H9 (cell line): ENCODE results near the gene CSTF2. TPM values are rescaled to one million over a fixed set of nuclear protein-coding genes. Genes with fewer than 3 reads are reported as not detected.
"Not testable (repeated sequence)": the region's sequence is repeated elsewhere in the genome, so short reads cannot be mapped to it uniquely, and the experiment has no call there.

Experiments used
- DNase-seq: peaks from one replicate; pipeline ENCODE4 v3.0.0-alpha.2; 2017
- H2AFZ ChIP-seq: one replicate; pipeline ENCODE4 v1.6.1; 2013; ENCODE audit warnings: mild to moderate bottlenecking, low read length, control low read depth, moderate library complexity
- H2AK5ac ChIP-seq: 2 replicates; pipeline ENCODE4 v1.6.1; 2013; ENCODE audit warnings: low read length, control low read depth, mixed read lengths; ENCODE audit not compliant: insufficient read length
- H2BK120ac ChIP-seq: one replicate; pipeline ENCODE4 v1.6.1; 2013; ENCODE audit warnings: low read depth, mild to moderate bottlenecking, low read length, control low read depth, inconsistent platforms; ENCODE audit not compliant: poor library complexity, severe bottlenecking
- H2BK12ac ChIP-seq: 2 replicates; pipeline ENCODE4 v1.6.1; 2013; ENCODE audit warnings: low read length, control low read depth, mixed read lengths, low read depth; ENCODE audit not compliant: insufficient read length
- H2BK15ac ChIP-seq: 2 replicates; pipeline ENCODE4 v1.6.1; 2013; ENCODE audit warnings: low read depth, low read length, control low read depth
- H2BK20ac ChIP-seq: one replicate; pipeline ENCODE4 v1.6.1; 2013; ENCODE audit warnings: low read depth, mild to moderate bottlenecking, low read length, control low read depth, inconsistent platforms; ENCODE audit not compliant: poor library complexity, severe bottlenecking
- H2BK5ac ChIP-seq: 2 replicates; pipeline ENCODE4 v1.6.1; 2013; ENCODE audit warnings: low read length, control low read depth, mixed read lengths; ENCODE audit not compliant: insufficient read length
- H3K14ac ChIP-seq: 2 replicates; pipeline ENCODE4 v1.6.1; 2013; ENCODE audit warnings: low read length, control low read depth; ENCODE audit not compliant: insufficient read depth
- H3K18ac ChIP-seq: 2 replicates; pipeline ENCODE4 v1.6.1; 2013; ENCODE audit warnings: low read depth, mild to moderate bottlenecking, mixed read lengths, low read length, control low read depth; ENCODE audit not compliant: insufficient read length
- H3K23ac ChIP-seq: 2 replicates; pipeline ENCODE4 v1.6.1; 2013; ENCODE audit warnings: low read length, control low read depth, mixed read lengths, low read depth; ENCODE audit not compliant: insufficient read length
- H3K23me2 ChIP-seq: 2 replicates; pipeline ENCODE4 v1.6.1; 2013; ENCODE audit warnings: low read depth, mild to moderate bottlenecking, mixed read lengths, low read length, control low read depth; ENCODE audit not compliant: insufficient read length, poor library complexity, severe bottlenecking
- H3K27ac ChIP-seq: 2 replicates; pipeline ENCODE4 v1.5.1; 2013; ENCODE audit warnings: low read length, control low read depth, mixed read lengths, low read depth; ENCODE audit not compliant: insufficient read length
- H3K27me3 ChIP-seq: 2 replicates; pipeline ENCODE4 v1.6.1; 2013; ENCODE audit warnings: low read length, control low read depth, inconsistent platforms; ENCODE audit not compliant: insufficient read depth
- H3K4ac ChIP-seq: 2 replicates; pipeline ENCODE4 v1.6.1; 2013; ENCODE audit warnings: low read depth, mild to moderate bottlenecking, control low read depth, inconsistent platforms, low read length, moderate library complexity
- H3K4me1 ChIP-seq: 2 replicates; pipeline ENCODE4 v1.6.1; 2013; ENCODE audit warnings: low read length, control low read depth, inconsistent platforms; ENCODE audit not compliant: insufficient read depth
- H3K4me2 ChIP-seq: 2 replicates; pipeline ENCODE4 v1.6.1; 2013; ENCODE audit warnings: low read length, control low read depth, mixed read lengths; ENCODE audit not compliant: insufficient read length, insufficient read depth
- H3K56ac ChIP-seq: 2 replicates; pipeline ENCODE4 v1.6.1; 2013; ENCODE audit warnings: low read depth, mild to moderate bottlenecking, mixed read lengths, low read length, control low read depth; ENCODE audit not compliant: insufficient read length
- H3K79me1 ChIP-seq: 2 replicates; pipeline ENCODE4 v1.6.1; 2013; ENCODE audit warnings: low read depth, mild to moderate bottlenecking, moderate library complexity, low read length, control low read depth, inconsistent platforms; ENCODE audit not compliant: insufficient read depth, poor library complexity, severe bottlenecking
- H3K79me2 ChIP-seq: 2 replicates; pipeline ENCODE4 v1.6.1; 2013; ENCODE audit warnings: low read length, control low read depth, inconsistent platforms; ENCODE audit not compliant: insufficient read depth
- H3K9ac ChIP-seq: 2 replicates; pipeline ENCODE4 v1.6.1; 2013; ENCODE audit warnings: low read length, control low read depth, mixed read lengths; ENCODE audit not compliant: insufficient read length; ENCODE audit errors: extremely low read depth
- H3K9me3 ChIP-seq: one replicate; pipeline ENCODE4 v1.6.1; 2013; ENCODE audit warnings: low read depth, low read length, inconsistent platforms; ENCODE audit not compliant: control insufficient read depth
- H3T11ph ChIP-seq: one replicate; pipeline ENCODE4 v1.6.1; 2013; ENCODE audit warnings: mild to moderate bottlenecking, low read length, control low read depth, inconsistent platforms
- H4K20me1 ChIP-seq: one replicate; pipeline ENCODE4 v1.6.1; 2013; ENCODE audit not compliant: control insufficient read depth, insufficient read length, insufficient read depth
- H4K5ac ChIP-seq: 2 replicates; pipeline ENCODE4 v1.6.1; 2013; ENCODE audit warnings: low read depth, mild to moderate bottlenecking, mixed read lengths, low read length, control low read depth; ENCODE audit not compliant: insufficient read length
- H4K8ac ChIP-seq: replicated peaks from 2 replicates; pipeline ENCODE4 v1.6.1; 2013; ENCODE audit warnings: low read length, control low read depth, mixed read lengths, low read depth; ENCODE audit not compliant: insufficient read length
- H4K91ac ChIP-seq: 2 replicates; pipeline ENCODE4 v1.6.1; 2013; ENCODE audit warnings: low read depth, mild to moderate bottlenecking, moderate library complexity, mixed read lengths, low read length, control low read depth; ENCODE audit not compliant: insufficient read length
- H3K27ac Mint-ChIP-seq, 3 experiments: 2 replicates in 2 of 3; 3 replicates in 1 of 3; pipeline ENCODE4 v1.8.0; 2020 to 2021; ENCODE audit warnings: mixed read lengths in 3 of 3, mild to moderate bottlenecking in 1 of 3, moderate library complexity in 1 of 3
- H3K27me3 Mint-ChIP-seq: 2 replicates; pipeline ENCODE4 v1.8.0; 2021; ENCODE audit warnings: low read depth, mild to moderate bottlenecking, moderate library complexity, mixed read lengths
- H3K36me3 Mint-ChIP-seq, 3 experiments: 2 replicates in 2 of 3; 3 replicates in 1 of 3; pipeline ENCODE4 v1.8.0; 2020 to 2021; ENCODE audit warnings: low read depth in 3 of 3, mixed read lengths in 3 of 3; ENCODE audit not compliant: insufficient read depth in 1 of 3
- H3K4me1 Mint-ChIP-seq, 2 experiments: 2 replicates each; pipeline ENCODE4 v1.8.0; 2020; ENCODE audit warnings: mixed read lengths in 2 of 2
- H3K4me3 Mint-ChIP-seq, 2 experiments: 2 replicates in 1 of 2; 3 replicates in 1 of 2; pipeline ENCODE4 v1.8.0; 2020 to 2021; ENCODE audit warnings: mild to moderate bottlenecking in 2 of 2, mixed read lengths in 2 of 2, moderate library complexity in 1 of 2
- H3K9me3 Mint-ChIP-seq, 2 experiments: 2 replicates in 1 of 2; 3 replicates in 1 of 2; pipeline ENCODE4 v1.8.0; 2020; ENCODE audit warnings: mild to moderate bottlenecking in 2 of 2, mixed read lengths in 2 of 2, moderate library complexity in 1 of 2
- CTCF ChIP-seq: fragments of 200-600 bp; sonication (generic); conservative IDR thresholded peaks from 3 replicates; pipeline ENCODE4 v1.8.0; 2021; ENCODE audit warnings: antibody characterized with exemption, mild to moderate bottlenecking
- WGBS: extraction: QIAGEN DNeasy Blood & Tissue Kit; methylation state at CpG from one replicate; pipeline ENCODE4 v1.1.7; 2013; ENCODE audit warnings: missing lambda C conversion rate, low lambda C conversion rate, mixed read lengths; ENCODE audit not compliant: insufficient read length; ENCODE audit errors: extremely low coverage; 5-methylcytosine and 5-hydroxymethylcytosine counted together
- total RNA-seq: library from RNA; stranded (reverse); gene quantifications from 2 replicates; pipeline ENCODE4 v1.2.1, GENCODE V29; 2021

CSTF2 gene
- total RNA-seq, 1 experiment from 2014 or later: 30.2 TPM

GRCh38 chrX:100804780-100805179, 15.4 kb upstream of the CSTF2 start:
- Histone ChIP-seq H3K27ac (no peak overlapping the region), H3K18ac (no peak overlapping the region), H3K9me3 (peaks cover 25% of the 10 kb centered on the region), H3K23ac (no peak overlapping the region), H3K14ac (no peak overlapping the region), H2BK5ac (no peak overlapping the region), H2BK15ac (no peak overlapping the region), H2AK5ac (no peak overlapping the region), H2BK20ac (no peak overlapping the region), H2BK12ac (no peak overlapping the region), H3K79me2 (no peaks in the 10 kb centered on the region), H3K4me1 (no peaks in the 10 kb centered on the region), H3T11ph (no peak overlapping the region), H3K9ac (no peak overlapping the region), H4K91ac (no peak overlapping the region), H4K20me1 (no peaks in the 10 kb centered on the region), H3K56ac (no peak overlapping the region), H4K8ac (no peak overlapping the region), H3K4ac (no peak overlapping the region), H2BK120ac (no peak overlapping the region), H3K4me2 (no peak overlapping the region), H3K23me2 (no peaks in the 10 kb centered on the region), H3K79me1 (no peaks in the 10 kb centered on the region), H2AFZ (no peak overlapping the region), H4K5ac (no peak overlapping the region), H3K27me3 (no peaks in the 10 kb centered on the region)
- no CpG with 5 or more reads among the region's 1 CpG for WGBS
- peaks cover 25% of the 10 kb centered on the region for H3K27me3 Mint-ChIP-seq
- H3K36me3 Mint-ChIP-seq: peaks cover 3 to 7% (median 5%) of the 10 kb centered on the region in 3 experiments; a peak in 5 of 7 replicates
- H3K9me3 Mint-ChIP-seq: peaks cover 71 to 77% of the 10 kb centered on the region in 2 experiments
- H3K4me1 Mint-ChIP-seq: peaks cover 0 to 6% of the 10 kb centered on the region in 2 experiments; a peak in 2 of 4 replicates
- DNase-seq: no peak
- no peak overlapping the region for H3K27ac Mint-ChIP-seq
- TF ChIP-seq CTCF: no peak
- no peak overlapping the region for H3K4me3 Mint-ChIP-seq

- not testable (repeated sequence) for H3K4me2 ChIP-seq, H3K4ac ChIP-seq, H2BK12ac ChIP-seq, H2BK15ac ChIP-seq, H4K5ac ChIP-seq, H3K9me3 ChIP-seq, H3K9ac ChIP-seq, H4K8ac ChIP-seq, H2BK120ac ChIP-seq, H3K18ac ChIP-seq, H4K91ac ChIP-seq, H3T11ph ChIP-seq, H3K56ac ChIP-seq, H3K79me1 ChIP-seq, H3K27ac ChIP-seq, H3K36me3 Mint-ChIP-seq, H3K27ac Mint-ChIP-seq, H3K23ac ChIP-seq, H2AFZ ChIP-seq, H2BK5ac ChIP-seq, DNase-seq, H4K20me1 ChIP-seq, H3K27me3 ChIP-seq, H3K14ac ChIP-seq, H2BK20ac ChIP-seq, H2AK5ac ChIP-seq, H3K4me3 Mint-ChIP-seq, H3K23me2 ChIP-seq, H3K4me1 ChIP-seq, H3K79me2 ChIP-seq
- peaks cover 73 to 82% of the 10 kb centered on the region in 2 experiments for H3K9me3 Mint-ChIP-seq
- H3K27me3 Mint-ChIP-seq: peaks cover 33% of the 10 kb centered on the region
- H3K4me1 Mint-ChIP-seq: peaks cover 13 to 20% of the 10 kb centered on the region in 2 experiments
- WGBS: no CpG with 5 or more reads among the region's 7 CpGs
Measured at GRCh38 chrX:100808265-100808664, 11.9 kb upstream of the CSTF2 start.
